SK-N-MC (cell line): ENCODE results near the gene HEG1.

Source experiments
- DNase-seq: peaks from one replicate; pipeline ENCODE4 v3.0.0-alpha.2; 2011; ENCODE audit warnings: low read depth, low spot score
- H3K27ac ChIP-seq: fragments of 200-600 bp; sonication (generic); 2 replicates; pipeline ENCODE4 v1.5.1; 2016; ENCODE audit warnings: mixed run types
- H3K36me3 ChIP-seq: fragments of 200-600 bp; sonication (generic); 2 replicates; pipeline ENCODE4 v1.6.1; 2017; ENCODE audit warnings: antibody characterized with exemption, low read length, mixed read lengths; ENCODE audit not compliant: insufficient read depth
- H3K4me3 ChIP-seq: fragments of 200-600 bp; sonication (generic); 2 replicates; pipeline ENCODE4 v1.5.1; 2016
- H3K9ac ChIP-seq: fragments of 200-600 bp; sonication (generic); 2 replicates; pipeline ENCODE4 v1.8.0; 2017; ENCODE audit warnings: mixed run types, mixed read lengths; ENCODE audit not compliant: insufficient read length
- H3K9me3 ChIP-seq: fragments of 200-600 bp; sonication (generic); 2 replicates; pipeline ENCODE4 v1.6.1; 2017; ENCODE audit warnings: low read depth, mild to moderate bottlenecking, antibody characterized with exemption, low read length, moderate library complexity, mixed read lengths
- EZH2 ChIP-seq: fragments of 200-600 bp; sonication (generic); IDR thresholded peaks from one replicate; pipeline ENCODE4 v1.6.1; 2017; ENCODE audit warnings: antibody characterized with exemption
- FOXP2 ChIP-seq: optimal IDR thresholded peaks from 2 replicates; pipeline ENCODE3; 2011; ENCODE audit warnings: mild to moderate bottlenecking, moderate library complexity; ENCODE audit not compliant: insufficient read depth; ENCODE audit errors: extremely low read length, control extremely low read depth
- POLR2AphosphoS5 ChIP-seq: IDR thresholded peaks from 2 replicates; pipeline ENCODE4 v1.6.1; 2012; ENCODE audit warnings: mild to moderate bottlenecking, low read depth, low read length, borderline replicate concordance

HEG1 gene

GRCh38 chr3:125032100-125032643 lies 23.6 kb downstream of the HEG1 start:
- Histone ChIP-seq H3K9me3 (peaks cover 12% of the 10 kb centered on the region; the same call in 1 of the 2 replicates), H3K36me3 (peaks cover 3% of the 10 kb centered on the region; the same call in 1 of the 2 replicates), H3K9ac (no peak overlapping the region), H3K4me3 (no peak overlapping the region), H3K27ac (no peak overlapping the region)
- TF ChIP-seq POLR2AphosphoS5 (peak; percentile 52; the same call in 1 of the 2 replicates), EZH2 (no peak), FOXP2 (peak; percentile 87)
- peak; percentile 76 for DNase-seq

- TF ChIP-seq POLR2AphosphoS5 (no peak), EZH2 (no peak), FOXP2 (no peak)
- H3K27ac ChIP-seq: no peak overlapping the region
- peaks cover 12% of the 10 kb centered on the region; the same call in 1 of the 2 replicates for H3K9me3 ChIP-seq
- DNase-seq: no peak
- H3K9ac ChIP-seq: no peak overlapping the region
- H3K36me3 ChIP-seq: peaks cover 5% of the 10 kb centered on the region; the same call in 1 of the 2 replicates
- no peak overlapping the region for H3K4me3 ChIP-seq
These were observed 24.3 kb downstream of the HEG1 start for GRCh38 chr3:125031544-125031943.

- no peak overlapping the region for H3K27ac ChIP-seq
- DNase-seq: no peak
- H3K36me3 ChIP-seq: peaks cover 5% of the 10 kb centered on the region; the same call in 1 of the 2 replicates
- H3K9ac ChIP-seq: no peak overlapping the region
- TF ChIP-seq POLR2AphosphoS5: no peak
- no peak for TF ChIP-seq EZH2
- TF ChIP-seq FOXP2: no peak
- H3K4me3 ChIP-seq: no peak overlapping the region
- H3K9me3 ChIP-seq: no peaks in the 10 kb centered on the region
These were observed 27.1 kb downstream of the HEG1 start for GRCh38 chr3:125028657-125029056.

- Histone ChIP-seq H3K27ac (no peak overlapping the region), H3K9ac (no peak overlapping the region), H3K9me3 (no peaks in the 10 kb centered on the region), H3K4me3 (no peak overlapping the region), H3K36me3 (peaks cover 8% of the 10 kb centered on the region; the same call in 1 of the 2 replicates)
- TF ChIP-seq EZH2: no peak
- DNase-seq: peak; percentile 47
These were observed 30.2 kb downstream of the HEG1 start for GRCh38 chr3:125025642-125026041.

- H3K36me3 ChIP-seq: peaks cover 8% of the 10 kb centered on the region; the same call in 1 of the 2 replicates
- H3K27ac ChIP-seq: no peak overlapping the region
- TF ChIP-seq EZH2: no peak
- TF ChIP-seq FOXP2: no peak
- TF ChIP-seq POLR2AphosphoS5: no peak
- H3K9me3 ChIP-seq: no peaks in the 10 kb centered on the region
- H3K9ac ChIP-seq: no peak overlapping the region
- H3K4me3 ChIP-seq: no peak overlapping the region
- no peak for DNase-seq
These were observed 31.0 kb downstream of the HEG1 start for GRCh38 chr3:125024817-125025216.

- no peak for TF ChIP-seq POLR2AphosphoS5
- no peak for TF ChIP-seq FOXP2
- no peak for TF ChIP-seq EZH2
- DNase-seq: no peak
- no peak overlapping the region for H3K9ac ChIP-seq
- H3K27ac ChIP-seq: no peak overlapping the region
- H3K9me3 ChIP-seq: no peaks in the 10 kb centered on the region
- H3K36me3 ChIP-seq: peaks cover 8% of the 10 kb centered on the region; the same call in 1 of the 2 replicates
- H3K4me3 ChIP-seq: no peak overlapping the region
These were observed 31.8 kb downstream of the HEG1 start for GRCh38 chr3:125023833-125024555.

GRCh38 chr3:125022206-125022605 lies 33.6 kb downstream of the HEG1 start:
- Histone ChIP-seq H3K9me3 (no peaks in the 10 kb centered on the region), H3K27ac (no peak overlapping the region), H3K36me3 (peaks cover 6% of the 10 kb centered on the region; the same call in 1 of the 2 replicates), H3K9ac (no peak overlapping the region), H3K4me3 (no peak overlapping the region)
- DNase-seq: no peak
- no peak for TF ChIP-seq EZH2
- TF ChIP-seq FOXP2: no peak
- no peak for TF ChIP-seq POLR2AphosphoS5

GRCh38 chr3:125019271-125019670 lies 36.5 kb downstream of the HEG1 start:
- Histone ChIP-seq H3K4me3 (no peak overlapping the region), H3K9ac (no peak overlapping the region), H3K36me3 (peaks cover 3% of the 10 kb centered on the region; the same call in 1 of the 2 replicates), H3K9me3 (no peaks in the 10 kb centered on the region), H3K27ac (no peak overlapping the region)
- no peak for DNase-seq
- TF ChIP-seq POLR2AphosphoS5: no peak
- no peak for TF ChIP-seq FOXP2
- TF ChIP-seq EZH2: no peak
